HepG2 (cell line): ENCODE data around the gene ARRDC3. TPM values are rescaled to one million over a fixed set of nuclear protein-coding genes. Genes with fewer than 3 reads are reported as not detected.

Source experiments
- ATAD3A ChIP-seq: sonication (generic); formaldehyde crosslinking; IDR thresholded peaks from 2 replicates; pipeline ENCODE4 v1.4.0; 2020; ENCODE audit warnings: missing genetic modification reagents
- ATM ChIP-seq: fragments of 450-650 bp; IDR thresholded peaks from 2 replicates; pipeline ENCODE4 v1.7.1; 2017; ENCODE audit warnings: mild to moderate bottlenecking, borderline replicate concordance
- ATRX ChIP-seq: sonication (generic); formaldehyde crosslinking; IDR thresholded peaks from 2 replicates; pipeline ENCODE4 v1.4.0; 2020; ENCODE audit warnings: missing genetic modification reagents, borderline replicate concordance
- BCLAF1 ChIP-seq: fragments of 450-650 bp; IDR thresholded peaks from 2 replicates; pipeline ENCODE4 v1.6.1; 2017; ENCODE audit warnings: mild to moderate bottlenecking
- DR1 ChIP-seq: sonication (generic); formaldehyde crosslinking; IDR thresholded peaks from 2 replicates; pipeline ENCODE4 v1.8.0; 2021; ENCODE audit warnings: mild to moderate bottlenecking, missing genetic modification reagents, inconsistent platforms
- ETV5 ChIP-seq: IDR thresholded peaks from 2 replicates; pipeline ENCODE4 v1.6.1; 2018; ENCODE audit warnings: missing biosample characterization, missing genetic modification reagents, inconsistent platforms, borderline replicate concordance
- ETV6 ChIP-seq: sonication (generic); formaldehyde crosslinking; conservative IDR thresholded peaks from 2 replicates; pipeline ENCODE4 v1.4.0; 2020; ENCODE audit warnings: missing genetic modification reagents
- FOXP1 ChIP-seq, 2 experiments: fragments of 450-650 bp in 1 of 2; IDR thresholded peaks; 2 replicates each; pipeline ENCODE4 v1.6.1; 2017 to 2018; ENCODE audit warnings: antibody characterized with exemption in 1 of 2
- MIER2 ChIP-seq: IDR thresholded peaks from 2 replicates; pipeline ENCODE4 v1.6.1; 2016; ENCODE audit warnings: missing biosample characterization, missing genetic modification reagents
- MTA1 ChIP-seq: sonication (generic); formaldehyde crosslinking; IDR thresholded peaks from 2 replicates; pipeline ENCODE4 v1.4.0; 2020; ENCODE audit warnings: missing genetic modification reagents, mild to moderate bottlenecking, borderline replicate concordance
- SOX6 ChIP-seq, 2 experiments: fragments of 450-650 bp in 1 of 2; sonication (generic) in 1 of 2; formaldehyde crosslinking in 1 of 2; IDR thresholded peaks; 2 replicates each; pipeline versions ENCODE4 v1.4.0 to v1.6.1; 2017 to 2020; ENCODE audit warnings: antibody characterized with exemption in 1 of 2, mild to moderate bottlenecking in 1 of 2, missing genetic modification reagents in 1 of 2
- TEF ChIP-seq: sonication (generic); formaldehyde crosslinking; IDR thresholded peaks from 2 replicates; pipeline ENCODE4 v1.5.0; 2020; ENCODE audit warnings: missing genetic modification reagents
- ZNF143 ChIP-seq: sonication (generic); formaldehyde crosslinking; IDR thresholded peaks from 2 replicates; pipeline ENCODE4 v1.4.0; 2020; ENCODE audit warnings: missing genetic modification reagents
- ZNF329 ChIP-seq: sonication (generic); formaldehyde crosslinking; IDR thresholded peaks from 2 replicates; pipeline ENCODE4 v1.9.0; 2021; ENCODE audit warnings: low read depth, mild to moderate bottlenecking, missing genetic modification reagents
- ZNF564 ChIP-seq: sonication (generic); formaldehyde crosslinking; IDR thresholded peaks from 2 replicates; pipeline ENCODE4 v1.8.1; 2023; ENCODE audit warnings: mild to moderate bottlenecking, missing genetic modification reagents
- ZSCAN29 ChIP-seq: sonication (generic); formaldehyde crosslinking; conservative IDR thresholded peaks from 2 replicates; pipeline ENCODE4 v1.4.0; 2020; ENCODE audit warnings: mild to moderate bottlenecking, missing genetic modification reagents
- polyA plus RNA-seq, 8 experiments: library from polyadenylated mRNA; depleted of rRNA in 3 of 8; stranded (reverse) in 7 of 8; unstranded in 1 of 8; fragments of >200 nt; fragmentation: Illumina TruSeq in 4 of 8; extraction: Trizol in 4 of 8; gene quantifications; 2 replicates each; pipeline versions ENCODE4 v1.2.1 to v1.2.3, GENCODE V29; 2011 to 2016; ENCODE audit warnings: low read depth in 4 of 8, missing spikeins in 1 of 8, mixed read lengths in 1 of 8; ENCODE audit not compliant: insufficient read depth in 1 of 8
- total RNA-seq, 5 experiments: library from RNA; depleted of rRNA; stranded (reverse); fragments of >200 nt; fragmentation: Illumina TruSeq; extraction: Trizol; gene quantifications; 2 replicates each; pipeline ENCODE4 v1.2.3, GENCODE V29; 2016; ENCODE audit warnings: low read depth in 1 of 5
- TF ChIP-seq, protein P1 (sequence below): IDR thresholded peaks from 2 replicates; pipeline ENCODE4 v1.6.1; 2016; ENCODE audit warnings: mild to moderate bottlenecking
- TF ChIP-seq, protein P2 (sequence below): sonication (generic); formaldehyde crosslinking; IDR thresholded peaks from 2 replicates; pipeline ENCODE4 v1.4.0; 2020; ENCODE audit warnings: mild to moderate bottlenecking, missing genetic modification reagents
- TF ChIP-seq, protein P3 (sequence below): IDR thresholded peaks from 2 replicates; pipeline ENCODE4 v1.6.1; 2016; ENCODE audit warnings: low read depth, control low read depth
- TF ChIP-seq, protein P4 (sequence below): sonication (generic); formaldehyde crosslinking; IDR thresholded peaks from 2 replicates; pipeline ENCODE4 v1.4.0; 2020; ENCODE audit warnings: missing genetic modification reagents

The ARRDC3 gene
- total and polyA plus RNA-seq, 2 of the 13 experiments (the other 11 are each of a cell fraction or from before 2014, with no cell fraction given): 3.4 to 24.4 TPM

DNA sequence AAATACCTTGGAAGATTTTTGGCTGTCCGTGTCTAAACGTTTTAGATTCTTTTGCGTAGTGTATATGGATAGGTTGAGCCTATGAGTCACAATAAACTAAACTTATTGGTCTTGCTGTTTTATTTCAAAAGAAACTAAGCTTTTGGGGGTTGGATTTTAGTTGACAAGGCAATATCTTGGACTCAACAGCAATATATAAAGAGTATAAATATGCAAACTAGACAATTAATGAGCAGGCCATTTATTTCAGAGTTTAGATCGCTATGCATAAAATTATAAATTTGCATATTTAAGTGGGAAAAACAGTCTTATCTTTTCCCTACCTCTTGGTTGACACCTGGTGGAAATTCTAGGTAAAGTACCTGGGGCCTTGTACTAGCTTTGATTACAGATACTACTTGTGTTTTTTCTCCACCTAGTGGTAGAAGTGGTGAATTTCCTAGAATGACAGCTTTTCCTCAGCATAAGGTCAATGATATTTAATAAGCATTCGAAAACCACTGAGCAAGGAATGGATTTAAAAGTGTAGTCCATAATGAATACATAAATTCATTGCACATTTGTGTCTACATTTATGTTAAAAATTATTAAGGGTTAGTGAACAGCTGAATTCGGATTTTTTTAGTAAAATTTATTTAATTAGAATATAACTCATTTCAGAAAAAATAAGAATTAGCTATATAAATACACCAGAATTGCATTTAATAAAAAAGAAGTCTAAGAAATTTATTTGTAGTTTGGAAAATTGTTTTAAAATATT, 1.7 kb upstream of the ARRDC3 start (continued):
- TF ChIP-seq ZNF564 (no peak), MTA1 (CRISPR knock-in tag) (no peak), ZSCAN29 (CRISPR knock-in tag) (no peak), ZNF329 (CRISPR knock-in tag) (no peak), SOX6 (IDR thresholded peaks at IDR 0.05) (no peak), SOX6 (CRISPR knock-in tag; IDR thresholded peaks at IDR 0.05) (no peak), ZNF143 (no peak), ETV5 (CRISPR knock-in tag) (no peak), FOXP1 (IDR thresholded peaks at IDR 0.05) (no peak), FOXP1 (CRISPR knock-in tag; IDR thresholded peaks at IDR 0.05) (no peak), ATRX (CRISPR knock-in tag) (no peak), BCLAF1 (no peak), ATM (no peak), DR1 (CRISPR knock-in tag) (no peak), ATAD3A (no peak), TEF (no peak), ETV6 (no peak), MIER2 (CRISPR knock-in tag) (no peak)
- TF ChIP-seq, protein P1, sequence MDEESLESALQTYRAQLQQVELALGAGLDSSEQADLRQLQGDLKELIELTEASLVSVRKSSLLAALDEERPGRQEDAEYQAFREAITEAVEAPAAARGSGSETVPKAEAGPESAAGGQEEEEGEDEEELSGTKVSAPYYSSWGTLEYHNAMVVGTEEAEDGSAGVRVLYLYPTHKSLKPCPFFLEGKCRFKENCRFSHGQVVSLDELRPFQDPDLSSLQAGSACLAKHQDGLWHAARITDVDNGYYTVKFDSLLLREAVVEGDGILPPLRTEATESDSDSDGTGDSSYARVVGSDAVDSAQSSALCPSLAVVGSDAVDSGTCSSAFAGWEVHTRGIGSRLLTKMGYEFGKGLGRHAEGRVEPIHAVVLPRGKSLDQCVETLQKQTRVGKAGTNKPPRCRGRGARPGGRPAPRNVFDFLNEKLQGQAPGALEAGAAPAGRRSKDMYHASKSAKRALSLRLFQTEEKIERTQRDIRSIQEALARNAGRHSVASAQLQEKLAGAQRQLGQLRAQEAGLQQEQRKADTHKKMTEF (CRISPR knock-in tag): 0 out of 2 replicates have a peak, but pooled peaks have one; percentile 38
- TF ChIP-seq, protein P2, sequence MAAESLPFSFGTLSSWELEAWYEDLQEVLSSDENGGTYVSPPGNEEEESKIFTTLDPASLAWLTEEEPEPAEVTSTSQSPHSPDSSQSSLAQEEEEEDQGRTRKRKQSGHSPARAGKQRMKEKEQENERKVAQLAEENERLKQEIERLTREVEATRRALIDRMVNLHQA (CRISPR knock-in tag): no peak
- TF ChIP-seq, protein P3, sequence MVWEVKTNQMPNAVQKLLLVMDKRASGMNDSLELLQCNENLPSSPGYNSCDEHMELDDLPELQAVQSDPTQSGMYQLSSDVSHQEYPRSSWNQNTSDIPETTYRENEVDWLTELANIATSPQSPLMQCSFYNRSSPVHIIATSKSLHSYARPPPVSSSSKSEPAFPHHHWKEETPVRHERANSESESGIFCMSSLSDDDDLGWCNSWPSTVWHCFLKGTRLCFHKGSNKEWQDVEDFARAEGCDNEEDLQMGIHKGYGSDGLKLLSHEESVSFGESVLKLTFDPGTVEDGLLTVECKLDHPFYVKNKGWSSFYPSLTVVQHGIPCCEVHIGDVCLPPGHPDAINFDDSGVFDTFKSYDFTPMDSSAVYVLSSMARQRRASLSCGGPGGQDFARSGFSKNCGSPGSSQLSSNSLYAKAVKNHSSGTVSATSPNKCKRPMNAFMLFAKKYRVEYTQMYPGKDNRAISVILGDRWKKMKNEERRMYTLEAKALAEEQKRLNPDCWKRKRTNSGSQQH (CRISPR knock-in tag): no peak
- TF ChIP-seq, protein P4, sequence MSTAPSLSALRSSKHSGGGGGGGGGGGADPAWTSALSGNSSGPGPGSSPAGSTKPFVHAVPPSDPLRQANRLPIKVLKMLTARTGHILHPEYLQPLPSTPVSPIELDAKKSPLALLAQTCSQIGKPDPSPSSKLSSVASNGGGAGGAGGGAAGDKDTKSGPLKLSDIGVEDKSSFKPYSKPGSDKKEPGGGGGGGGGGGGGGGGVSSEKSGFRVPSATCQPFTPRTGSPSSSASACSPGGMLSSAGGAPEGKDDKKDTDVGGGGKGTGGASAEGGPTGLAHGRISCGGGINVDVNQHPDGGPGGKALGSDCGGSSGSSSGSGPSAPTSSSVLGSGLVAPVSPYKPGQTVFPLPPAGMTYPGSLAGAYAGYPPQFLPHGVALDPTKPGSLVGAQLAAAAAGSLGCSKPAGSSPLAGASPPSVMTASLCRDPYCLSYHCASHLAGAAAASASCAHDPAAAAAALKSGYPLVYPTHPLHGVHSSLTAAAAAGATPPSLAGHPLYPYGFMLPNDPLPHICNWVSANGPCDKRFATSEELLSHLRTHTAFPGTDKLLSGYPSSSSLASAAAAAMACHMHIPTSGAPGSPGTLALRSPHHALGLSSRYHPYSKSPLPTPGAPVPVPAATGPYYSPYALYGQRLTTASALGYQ: no peak
